HepG2 (cell line): ENCODE results near the gene SPSB1.

Experiments
- RAD21 ChIP-seq: fragments of 450-650 bp; formaldehyde crosslinking; IDR thresholded peaks from 2 replicates; pipeline ENCODE4 v1.5.0; 2020; ENCODE audit warnings: mild to moderate bottlenecking
- RXRA ChIP-seq: sonication (generic); formaldehyde crosslinking; IDR thresholded peaks from 2 replicates; pipeline ENCODE4 v1.5.1; 2020; ENCODE audit warnings: missing genetic modification reagents
- ZNF33B ChIP-seq: sonication (generic); formaldehyde crosslinking; IDR thresholded peaks from 2 replicates; pipeline ENCODE4 v1.5.1; 2020; ENCODE audit warnings: mild to moderate bottlenecking, missing genetic modification reagents
- TF ChIP-seq, protein P1 (sequence below): sonication (generic); formaldehyde crosslinking; IDR thresholded peaks from 2 replicates; pipeline ENCODE4 v1.4.0; 2020; ENCODE audit warnings: low read depth, missing genetic modification reagents
- TF ChIP-seq, protein P2 (sequence below), 2 experiments: IDR thresholded peaks; 2 replicates each; pipeline ENCODE4 v1.6.1; 2011 to 2012; ENCODE audit warnings: low read length in 2 of 2, borderline replicate concordance in 1 of 2, low read depth in 1 of 2, mild to moderate bottlenecking in 1 of 2, moderate library complexity in 1 of 2

DNA sequence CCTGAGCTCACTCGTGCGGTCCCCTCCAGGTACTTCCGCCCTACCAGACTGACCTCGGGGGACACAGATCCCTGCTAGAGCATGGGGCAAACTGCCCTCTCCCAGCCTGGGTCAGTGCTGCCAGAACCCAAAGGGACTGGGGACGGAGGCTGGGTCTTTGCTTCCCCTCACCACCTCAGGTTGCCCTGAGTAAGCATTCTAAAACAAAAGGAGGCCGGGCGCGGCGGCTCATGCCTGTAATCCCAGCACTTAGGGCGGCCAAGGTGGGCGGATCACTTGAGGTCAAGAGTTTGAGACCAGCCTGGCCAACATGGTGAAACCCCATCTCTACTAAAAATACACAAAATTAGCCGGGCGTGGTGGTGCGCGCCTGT is 108.4 kb downstream of the SPSB1 start:
- TF ChIP-seq, protein P1, sequence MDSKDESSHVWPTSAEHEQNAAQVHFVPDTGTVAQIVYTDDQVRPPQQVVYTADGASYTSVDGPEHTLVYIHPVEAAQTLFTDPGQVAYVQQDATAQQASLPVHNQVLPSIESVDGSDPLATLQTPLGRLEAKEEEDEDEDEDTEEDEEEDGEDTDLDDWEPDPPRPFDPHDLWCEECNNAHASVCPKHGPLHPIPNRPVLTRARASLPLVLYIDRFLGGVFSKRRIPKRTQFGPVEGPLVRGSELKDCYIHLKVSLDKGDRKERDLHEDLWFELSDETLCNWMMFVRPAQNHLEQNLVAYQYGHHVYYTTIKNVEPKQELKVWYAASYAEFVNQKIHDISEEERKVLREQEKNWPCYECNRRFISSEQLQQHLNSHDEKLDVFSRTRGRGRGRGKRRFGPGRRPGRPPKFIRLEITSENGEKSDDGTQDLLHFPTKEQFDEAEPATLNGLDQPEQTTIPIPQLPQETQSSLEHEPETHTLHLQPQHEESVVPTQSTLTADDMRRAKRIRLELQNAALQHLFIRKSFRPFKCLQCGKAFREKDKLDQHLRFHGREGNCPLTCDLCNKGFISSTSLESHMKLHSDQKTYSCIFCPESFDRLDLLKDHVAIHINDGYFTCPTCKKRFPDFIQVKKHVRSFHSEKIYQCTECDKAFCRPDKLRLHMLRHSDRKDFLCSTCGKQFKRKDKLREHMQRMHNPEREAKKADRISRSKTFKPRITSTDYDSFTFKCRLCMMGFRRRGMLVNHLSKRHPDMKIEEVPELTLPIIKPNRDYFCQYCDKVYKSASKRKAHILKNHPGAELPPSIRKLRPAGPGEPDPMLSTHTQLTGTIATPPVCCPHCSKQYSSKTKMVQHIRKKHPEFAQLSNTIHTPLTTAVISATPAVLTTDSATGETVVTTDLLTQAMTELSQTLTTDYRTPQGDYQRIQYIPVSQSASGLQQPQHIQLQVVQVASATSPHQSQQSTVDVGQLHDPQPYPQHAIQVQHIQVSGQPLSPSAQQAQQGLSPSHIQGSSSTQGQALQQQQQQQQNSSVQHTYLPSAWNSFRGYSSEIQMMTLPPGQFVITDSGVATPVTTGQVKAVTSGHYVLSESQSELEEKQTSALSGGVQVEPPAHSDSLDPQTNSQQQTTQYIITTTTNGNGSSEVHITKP (CRISPR knock-in tag): no peak
- TF ChIP-seq, protein P2, sequence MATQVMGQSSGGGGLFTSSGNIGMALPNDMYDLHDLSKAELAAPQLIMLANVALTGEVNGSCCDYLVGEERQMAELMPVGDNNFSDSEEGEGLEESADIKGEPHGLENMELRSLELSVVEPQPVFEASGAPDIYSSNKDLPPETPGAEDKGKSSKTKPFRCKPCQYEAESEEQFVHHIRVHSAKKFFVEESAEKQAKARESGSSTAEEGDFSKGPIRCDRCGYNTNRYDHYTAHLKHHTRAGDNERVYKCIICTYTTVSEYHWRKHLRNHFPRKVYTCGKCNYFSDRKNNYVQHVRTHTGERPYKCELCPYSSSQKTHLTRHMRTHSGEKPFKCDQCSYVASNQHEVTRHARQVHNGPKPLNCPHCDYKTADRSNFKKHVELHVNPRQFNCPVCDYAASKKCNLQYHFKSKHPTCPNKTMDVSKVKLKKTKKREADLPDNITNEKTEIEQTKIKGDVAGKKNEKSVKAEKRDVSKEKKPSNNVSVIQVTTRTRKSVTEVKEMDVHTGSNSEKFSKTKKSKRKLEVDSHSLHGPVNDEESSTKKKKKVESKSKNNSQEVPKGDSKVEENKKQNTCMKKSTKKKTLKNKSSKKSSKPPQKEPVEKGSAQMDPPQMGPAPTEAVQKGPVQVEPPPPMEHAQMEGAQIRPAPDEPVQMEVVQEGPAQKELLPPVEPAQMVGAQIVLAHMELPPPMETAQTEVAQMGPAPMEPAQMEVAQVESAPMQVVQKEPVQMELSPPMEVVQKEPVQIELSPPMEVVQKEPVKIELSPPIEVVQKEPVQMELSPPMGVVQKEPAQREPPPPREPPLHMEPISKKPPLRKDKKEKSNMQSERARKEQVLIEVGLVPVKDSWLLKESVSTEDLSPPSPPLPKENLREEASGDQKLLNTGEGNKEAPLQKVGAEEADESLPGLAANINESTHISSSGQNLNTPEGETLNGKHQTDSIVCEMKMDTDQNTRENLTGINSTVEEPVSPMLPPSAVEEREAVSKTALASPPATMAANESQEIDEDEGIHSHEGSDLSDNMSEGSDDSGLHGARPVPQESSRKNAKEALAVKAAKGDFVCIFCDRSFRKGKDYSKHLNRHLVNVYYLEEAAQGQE (IDR thresholded peaks at IDR 0.05; ENCODE audit: borderline replicate concordance in 1 of 2, low read depth in 1 of 2, low read length in 2 of 2): no peak
- TF ChIP-seq ZNF33B (CRISPR knock-in tag): no peak
- no peak for TF ChIP-seq RAD21 (CRISPR knock-in tag)
- no peak for TF ChIP-seq RXRA (CRISPR knock-in tag)
